NAMALWA (cell line): Measurements from ENCODE around the gene TMEM167A.

Experiments used
- DNase-seq: peaks from one replicate; pipeline ENCODE4 v3.0.0-alpha.2; 2015; ENCODE audit warnings: low spot score

Gene TMEM167A

DNA sequence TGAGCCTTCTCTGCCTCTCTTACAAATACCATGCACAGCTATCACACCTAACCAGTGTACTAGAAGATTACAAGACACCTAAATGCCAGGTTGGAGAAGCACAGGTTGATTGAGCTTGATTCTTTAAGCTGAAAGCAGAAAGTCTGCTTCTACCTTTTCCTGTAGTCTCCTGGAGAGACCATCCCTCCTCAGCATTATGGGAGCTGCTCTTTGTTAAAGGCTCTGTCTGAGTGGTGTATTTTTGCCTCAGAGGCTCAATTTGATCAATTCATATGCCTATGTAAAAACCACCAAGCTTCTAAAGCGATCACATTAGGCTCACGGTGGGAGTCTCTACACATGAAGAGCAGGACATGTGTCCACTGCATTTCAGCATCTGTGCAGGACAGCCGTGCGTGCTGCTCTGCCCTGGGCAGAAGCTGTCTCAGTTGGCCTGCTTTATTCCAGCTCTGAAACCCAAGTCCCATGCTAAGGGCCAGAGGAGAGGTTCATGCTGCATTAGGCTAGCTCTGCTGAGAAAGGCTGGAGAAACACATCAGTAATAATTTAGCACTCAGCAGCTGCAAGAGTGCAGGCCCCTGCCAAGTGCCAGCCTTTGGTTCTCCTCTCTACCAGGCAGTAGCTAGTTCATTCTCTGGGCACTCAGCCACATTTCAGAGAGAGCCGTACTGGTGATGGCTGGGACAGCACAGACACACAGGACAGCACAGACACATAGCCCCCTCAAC is 41.7 kb downstream of the TMEM167A start:
- no peak for DNase-seq

- DNase-seq: no peak
Observed at GRCh38 chr5:83034528-83035207, 42.5 kb downstream of the TMEM167A start.

GRCh38 chr5:83034036-83034435 is 43.2 kb downstream of the TMEM167A start:
- no peak for DNase-seq

DNA sequence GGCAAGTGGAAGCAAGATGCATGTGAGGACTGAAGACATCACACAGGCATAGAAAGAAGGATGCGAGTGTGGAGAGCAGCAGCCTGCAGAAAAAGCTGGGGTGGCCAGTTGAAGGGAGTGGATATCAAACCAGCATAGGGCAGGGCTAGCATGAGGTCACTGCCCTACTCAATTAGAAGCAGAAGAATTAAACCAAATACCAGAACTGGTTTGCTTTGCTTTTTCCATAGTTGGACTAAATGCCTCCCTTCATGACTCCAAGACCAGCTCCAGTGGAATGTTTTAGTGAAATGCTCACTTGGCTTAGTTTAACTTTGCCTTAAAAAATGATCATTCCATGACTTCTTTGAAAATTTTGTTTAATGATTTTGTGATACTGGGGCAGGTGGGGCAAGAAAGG is 45.8 kb downstream of the TMEM167A start:
- DNase-seq: no peak

DNA sequence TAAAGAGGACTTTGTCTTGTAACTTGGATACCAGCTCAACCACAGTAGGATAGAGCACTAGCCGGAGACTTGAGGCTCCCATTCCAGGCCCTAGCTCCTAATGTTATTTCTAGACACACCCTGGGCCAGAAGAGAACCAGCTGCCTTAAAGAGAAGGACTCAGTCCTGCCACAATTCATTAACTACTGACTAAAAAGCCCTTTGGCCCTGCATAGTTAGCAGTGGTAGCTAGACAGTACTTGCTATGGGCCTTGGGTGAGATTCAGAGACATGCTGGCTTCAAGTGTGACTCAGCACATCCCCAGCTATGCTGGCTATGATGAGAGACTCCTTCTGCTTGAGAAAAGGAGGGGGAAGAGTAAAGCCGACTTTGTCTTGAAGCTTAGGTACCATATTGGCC is 47.3 kb downstream of the TMEM167A start:
- DNase-seq: no peak

DNA sequence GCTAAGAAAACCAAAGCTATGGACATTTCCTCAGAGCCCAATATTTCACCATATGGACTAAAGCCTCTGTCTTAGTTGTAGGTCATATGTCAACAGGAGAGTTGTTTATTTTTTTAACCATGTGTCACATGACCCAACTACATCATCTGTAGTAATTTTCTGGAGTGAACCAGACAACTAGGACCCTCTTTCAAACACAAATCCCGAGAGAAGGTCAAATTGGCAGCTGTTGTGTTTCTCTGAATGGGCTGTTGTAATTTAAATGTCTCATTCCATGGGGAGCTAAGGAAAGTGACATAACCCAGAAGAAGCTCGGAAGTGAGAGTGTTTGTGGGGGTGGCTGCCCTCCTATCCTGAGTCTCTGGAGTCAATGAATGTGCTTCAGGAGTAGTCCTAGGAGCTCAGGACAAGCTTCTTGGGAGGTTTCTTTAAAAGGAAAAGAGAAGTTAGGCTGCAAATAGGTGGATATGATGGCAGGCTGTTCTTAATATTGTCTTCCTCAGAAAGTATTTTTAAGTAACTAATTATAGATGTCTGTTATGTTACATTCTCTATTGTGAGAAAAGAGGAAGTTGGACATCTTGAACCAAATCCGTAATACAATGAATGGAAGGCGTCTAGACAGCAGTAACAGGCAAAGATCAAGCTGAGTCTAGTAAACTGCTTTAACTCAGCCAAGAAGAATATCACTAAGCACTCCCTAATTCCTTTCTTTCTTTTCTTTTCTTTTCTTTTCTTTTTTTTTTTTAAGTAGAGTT is 50.1 kb downstream of the TMEM167A start:
- DNase-seq: no peak

- DNase-seq: no peak
Observed at GRCh38 chr5:83026516-83026915, 50.7 kb downstream of the TMEM167A start.

GRCh38 chr5:83025690-83026478 is 51.3 kb downstream of the TMEM167A start:
- DNase-seq: no peak

GRCh38 chr5:83022334-83022733 is 54.9 kb downstream of the TMEM167A start:
- DNase-seq: no peak

DNA sequence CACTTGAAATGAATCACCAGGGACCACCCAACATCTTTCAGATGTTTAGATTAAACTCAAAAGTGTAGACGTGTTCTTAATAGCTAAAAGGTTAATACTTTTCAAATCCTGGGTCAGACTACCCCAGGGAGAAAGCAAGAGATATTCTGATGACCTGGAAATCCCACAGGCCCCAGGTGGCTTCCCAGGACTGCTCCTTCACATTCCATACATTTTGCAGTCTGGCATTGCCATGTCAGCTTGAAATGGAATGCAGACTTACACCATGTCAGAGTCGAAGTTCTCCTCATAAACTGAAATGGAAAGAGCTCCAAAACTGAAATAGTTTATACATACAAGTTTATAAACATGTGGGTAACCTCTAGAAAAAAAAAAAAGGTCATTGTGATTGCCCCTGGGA is 61.5 kb downstream of the TMEM167A start:
- no peak for DNase-seq

GRCh38 chr5:83011985-83012384 is 65.2 kb downstream of the TMEM167A start:
- peak; percentile 32 for DNase-seq

DNA sequence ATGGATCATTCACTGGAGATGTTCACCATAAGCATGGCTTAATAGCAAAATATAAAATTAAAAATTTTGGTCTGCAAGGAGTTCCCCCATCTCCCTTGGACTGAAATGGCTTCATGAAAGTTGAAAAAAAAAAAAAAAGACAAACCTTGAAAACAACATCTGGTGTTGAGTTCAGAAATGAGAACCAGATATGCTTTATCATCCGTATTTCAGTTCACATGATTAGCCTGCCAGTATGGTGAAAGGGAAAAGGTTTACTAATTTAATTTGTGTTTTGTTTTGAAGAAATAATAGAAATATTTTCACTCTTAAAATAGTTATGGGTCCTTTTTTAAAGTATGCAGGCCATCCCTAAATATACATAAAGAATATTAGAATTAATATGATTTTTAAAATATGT is 67.8 kb downstream of the TMEM167A start:
- no peak for DNase-seq

DNA sequence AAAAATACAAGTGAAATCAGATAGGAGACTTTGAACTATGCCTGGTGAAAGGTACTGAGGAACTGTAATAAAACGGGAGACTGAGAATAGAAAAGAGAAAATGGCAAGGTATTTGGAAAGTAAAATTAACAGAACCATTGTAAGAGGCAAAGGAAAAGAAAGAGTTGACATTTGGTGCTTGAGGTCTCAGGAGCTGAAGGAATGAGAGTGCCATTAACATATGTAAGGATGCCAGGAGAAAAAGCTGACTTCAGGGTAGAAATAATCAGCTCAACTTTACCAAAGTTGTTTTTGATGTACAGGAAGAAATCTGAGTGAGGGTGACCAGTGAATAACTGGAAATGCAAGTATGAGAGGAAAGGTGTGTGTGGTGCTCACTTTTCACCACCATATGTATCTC is 69.4 kb downstream of the TMEM167A start:
- DNase-seq: no peak

GRCh38 chr5:83006683-83007283 is 70.4 kb downstream of the TMEM167A start:
- DNase-seq: no peak

DNA sequence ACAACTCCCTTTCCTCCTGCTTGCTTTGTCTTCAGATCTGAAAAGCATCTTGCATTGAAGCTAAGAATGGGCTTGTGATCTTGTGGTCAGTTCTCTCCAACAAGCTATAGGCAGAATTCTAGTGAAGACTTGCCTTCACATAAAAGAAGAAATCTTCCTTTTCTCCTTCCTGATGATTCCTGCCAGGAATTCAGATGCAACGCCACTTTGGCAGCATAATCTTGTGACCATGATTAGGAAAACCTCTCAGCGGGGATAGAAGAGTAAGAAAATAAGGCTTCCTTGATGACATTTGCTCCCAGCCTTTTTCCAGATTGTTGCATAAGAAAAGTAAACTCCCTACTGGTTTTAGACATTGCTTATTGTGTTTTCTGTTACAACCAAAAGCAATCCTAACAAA is 73.4 kb downstream of the TMEM167A start:
- DNase-seq: no peak
